EH (cell line): ENCODE data around the gene PFKFB1.
A peak's percentile ranks its signal among the peaks of the same experiment; 100 is the strongest.
"Not testable (repeated sequence)": the region's sequence is repeated elsewhere in the genome, so short reads cannot be mapped to it uniquely, and the experiment has no call there.

Experiments
- DNase-seq: peaks from one replicate; pipeline ENCODE4 v3.0.0-alpha.2; 2015; ENCODE audit warnings: low read depth

PFKFB1 gene

DNA sequence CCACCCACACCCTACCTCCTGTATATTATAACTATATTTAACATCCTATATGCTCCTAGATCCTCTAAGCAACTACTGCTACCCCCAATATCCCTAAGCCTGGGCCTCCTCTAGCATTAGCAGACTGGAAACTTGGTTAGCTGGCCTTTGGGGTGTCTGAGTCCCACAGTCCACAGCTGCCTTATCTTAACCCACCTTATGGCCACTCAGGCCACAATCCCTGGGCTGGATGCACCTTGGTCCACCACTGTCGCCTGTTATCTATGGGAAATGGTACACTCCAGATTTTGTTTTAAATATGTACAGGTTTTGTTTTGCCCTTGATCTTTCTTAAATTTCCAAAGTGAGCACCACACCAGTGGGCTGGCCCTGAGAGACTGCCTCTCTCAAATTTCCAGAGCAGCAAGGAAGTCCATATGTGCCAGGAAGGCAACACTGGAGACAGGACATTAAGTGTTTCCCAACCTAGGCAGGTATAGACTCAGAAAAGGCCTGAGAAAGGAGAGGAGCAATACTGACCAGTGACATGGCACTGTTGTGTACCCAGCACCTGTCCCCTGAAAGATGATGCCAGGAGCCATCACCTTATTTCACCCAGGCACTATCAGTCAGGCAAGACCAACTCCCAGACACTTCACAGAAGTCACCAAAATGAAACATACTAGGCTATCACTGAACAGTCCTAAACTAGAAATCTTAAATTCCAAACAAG lies 921 bp downstream of the PFKFB1 start:
- no peak for DNase-seq

GRCh38 chrX:54991706-54992105 lies 2.3 kb downstream of the PFKFB1 start:
- no peak for DNase-seq

DNA sequence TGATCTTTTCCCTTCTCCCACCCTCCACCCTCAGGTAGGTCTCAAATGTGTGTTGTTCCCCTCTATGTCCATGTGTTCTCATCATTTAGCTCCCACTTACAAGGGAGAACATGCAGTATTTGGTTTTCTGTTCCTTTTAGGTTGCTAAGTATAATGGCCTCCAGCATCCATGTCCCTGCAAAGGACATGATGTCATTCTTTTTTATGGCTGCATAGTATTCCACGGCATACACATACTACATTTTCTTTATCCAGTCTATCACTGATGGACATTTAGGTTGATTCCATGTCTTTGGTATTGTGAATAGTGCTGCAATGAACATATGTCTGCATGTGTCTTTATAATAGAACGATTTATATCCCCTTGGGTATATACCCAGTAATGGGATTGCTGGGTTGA lies 10.7 kb downstream of the PFKFB1 start:
- DNase-seq, result not testable (repeated sequence)

DNA sequence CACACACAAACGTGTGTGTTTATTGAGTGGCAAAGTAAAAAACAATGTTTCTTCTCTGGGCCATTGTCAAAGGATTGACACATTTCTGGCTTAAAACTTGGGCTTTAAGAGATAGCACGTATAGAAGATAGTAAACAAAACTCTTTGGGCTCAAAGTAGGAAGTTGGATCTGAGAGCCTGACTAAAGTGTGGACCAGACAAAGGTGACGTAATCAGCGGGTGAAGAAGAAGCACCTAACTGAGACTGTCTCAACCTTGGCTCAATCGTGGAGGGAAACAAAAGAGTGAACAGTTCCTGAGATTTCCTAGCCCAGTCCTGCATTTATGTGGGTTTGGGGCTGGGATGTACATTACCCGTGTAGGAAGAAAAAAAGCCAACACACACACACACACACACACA lies 13.7 kb downstream of the PFKFB1 start:
- no peak for DNase-seq

DNA sequence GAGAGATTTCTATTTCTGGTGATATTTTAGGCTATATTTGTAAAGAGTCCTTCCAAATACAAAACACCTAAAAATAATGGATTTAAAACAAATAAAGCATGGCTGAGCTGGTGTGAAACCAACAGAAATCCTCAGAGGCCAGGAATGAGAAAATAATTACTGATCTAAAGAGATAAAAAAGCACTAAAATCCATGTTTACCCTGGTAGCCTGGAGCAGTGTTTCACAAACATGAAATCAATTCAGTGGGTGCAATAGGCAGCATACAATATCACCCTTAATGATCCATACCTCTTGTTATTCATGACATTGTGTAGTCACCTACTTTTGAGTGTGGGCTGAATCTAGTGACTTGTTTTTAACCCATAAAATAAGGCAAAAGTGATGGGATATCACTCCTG lies 14.6 kb downstream of the PFKFB1 start:
- no peak for DNase-seq

DNA sequence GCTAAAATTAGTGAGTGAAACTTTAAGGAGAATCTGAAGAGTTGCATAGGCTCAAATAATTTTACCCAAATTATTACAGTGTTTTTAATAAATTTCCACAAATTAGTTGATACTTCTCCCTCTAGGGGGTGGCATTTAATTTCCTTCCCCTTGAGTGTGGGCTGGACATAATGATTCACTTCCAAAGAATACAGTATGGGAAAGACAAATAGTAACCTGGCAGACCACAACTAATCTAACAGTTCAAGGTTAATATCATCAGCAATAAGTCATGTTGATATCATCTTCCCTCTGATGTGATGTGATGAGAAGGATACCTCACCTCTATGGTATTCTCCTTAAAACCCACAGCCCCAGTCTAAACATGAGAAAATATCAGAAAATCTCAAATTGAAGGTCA lies 15.5 kb downstream of the PFKFB1 start:
- DNase-seq, result peak; percentile 9

- DNase-seq, result no peak
These were observed 16.6 kb downstream of the PFKFB1 start for GRCh38 chrX:54977387-54977786.

DNA sequence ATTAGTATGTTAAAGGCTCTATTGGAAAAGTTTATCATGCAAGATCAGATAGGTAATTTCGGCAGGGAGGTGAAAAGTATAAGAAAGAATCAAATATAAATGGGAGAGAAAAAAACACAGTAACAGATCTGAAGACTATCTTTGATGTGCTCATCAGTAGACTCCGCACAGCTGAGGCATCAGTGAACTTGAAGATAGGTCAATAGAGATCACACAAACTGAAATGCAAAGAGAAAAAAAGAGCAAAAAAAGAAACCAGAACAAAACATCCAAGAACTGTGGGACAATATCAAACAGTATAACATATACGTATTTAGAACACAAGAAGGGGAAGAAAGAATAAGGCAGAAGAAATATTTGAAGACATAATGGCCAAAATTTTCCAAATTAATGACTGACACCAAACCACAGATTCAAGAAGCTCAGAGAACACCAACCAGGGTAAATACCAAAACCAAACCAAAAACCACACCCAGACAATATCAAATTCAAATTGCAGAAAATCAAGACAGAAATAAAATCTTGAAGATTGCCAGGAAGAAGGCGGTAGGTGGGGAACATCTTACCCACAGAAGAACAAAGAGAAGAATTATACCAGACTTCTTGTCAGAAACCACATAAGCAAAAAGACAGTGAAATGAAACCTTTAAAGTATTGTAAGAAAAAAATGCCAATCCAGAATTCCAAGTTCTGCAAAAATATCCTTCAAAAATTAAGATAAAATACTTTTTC lies 29.1 kb downstream of the PFKFB1 start:
- no peak for DNase-seq

- no peak for DNase-seq
These were observed 32.2 kb downstream of the PFKFB1 start for GRCh38 chrX:54961750-54962149.

DNA sequence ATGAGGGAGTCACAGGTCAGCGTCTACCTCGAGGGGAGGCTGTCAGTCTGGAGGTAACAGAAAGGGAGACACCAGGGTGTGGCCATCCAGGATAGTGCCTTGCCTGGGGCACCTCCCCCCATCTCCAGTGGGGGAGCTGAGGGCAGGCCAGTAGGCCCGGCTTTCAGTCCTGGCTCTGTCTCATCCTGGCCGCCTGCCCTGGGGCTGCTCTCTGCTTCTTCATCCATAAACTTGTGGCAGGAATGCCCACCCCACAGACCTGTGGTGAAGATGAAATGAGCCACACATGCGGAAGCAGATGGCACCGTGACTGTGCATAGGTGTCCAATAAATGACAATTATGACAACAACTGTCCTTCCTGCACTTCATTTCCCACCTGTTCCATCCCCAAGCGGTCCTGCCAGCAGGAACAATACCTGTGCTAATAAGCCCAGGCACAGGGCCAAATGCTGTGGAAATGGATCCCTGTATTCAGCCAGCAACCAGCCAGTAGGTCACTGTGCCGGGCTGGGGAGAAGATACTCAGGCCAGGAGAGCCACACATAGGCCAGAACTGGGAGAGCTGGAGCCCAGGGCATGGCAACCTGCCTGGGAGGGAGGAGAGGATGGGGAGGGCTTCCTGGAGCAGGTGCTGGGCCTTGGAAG lies 43.1 kb downstream of the PFKFB1 start:
- DNase-seq, result no peak

GRCh38 chrX:54945224-54945623 lies 48.8 kb downstream of the PFKFB1 start:
- no peak for DNase-seq

- DNase-seq, result no peak
These were observed 49.2 kb downstream of the PFKFB1 start for GRCh38 chrX:54944816-54945215.

GRCh38 chrX:54937416-54937815 lies 56.6 kb downstream of the PFKFB1 start:
- DNase-seq, result no peak

DNA sequence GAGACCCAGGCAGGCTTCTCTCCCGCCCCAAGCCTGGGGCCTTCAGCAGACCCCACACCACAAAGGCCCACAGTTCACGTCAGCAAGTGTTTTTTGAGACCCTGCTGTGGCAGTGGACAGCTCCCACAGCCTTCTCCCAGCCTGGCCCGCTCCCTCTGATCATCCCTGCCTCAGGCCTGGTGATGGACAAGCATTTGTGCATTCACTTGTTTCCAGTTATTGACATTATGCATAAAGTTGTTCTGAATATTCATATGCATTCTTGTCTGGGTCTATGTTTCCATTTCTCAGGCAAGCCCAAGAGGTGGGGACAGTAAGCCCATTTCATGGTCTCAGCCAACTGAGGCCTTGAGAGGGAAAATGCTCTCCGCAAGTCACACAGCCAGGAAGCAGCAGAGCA lies 58.7 kb downstream of the PFKFB1 start:
- DNase-seq, result no peak

GRCh38 chrX:54934890-54935289 lies 59.1 kb downstream of the PFKFB1 start:
- no peak for DNase-seq

- no peak for DNase-seq
These were observed 59.9 kb downstream of the PFKFB1 start for GRCh38 chrX:54934058-54934457.

- no peak for DNase-seq
These were observed 60.7 kb downstream of the PFKFB1 start for GRCh38 chrX:54933150-54933826.

GRCh38 chrX:54931107-54931506 lies 62.9 kb downstream of the PFKFB1 start:
- DNase-seq, result no peak

DNA sequence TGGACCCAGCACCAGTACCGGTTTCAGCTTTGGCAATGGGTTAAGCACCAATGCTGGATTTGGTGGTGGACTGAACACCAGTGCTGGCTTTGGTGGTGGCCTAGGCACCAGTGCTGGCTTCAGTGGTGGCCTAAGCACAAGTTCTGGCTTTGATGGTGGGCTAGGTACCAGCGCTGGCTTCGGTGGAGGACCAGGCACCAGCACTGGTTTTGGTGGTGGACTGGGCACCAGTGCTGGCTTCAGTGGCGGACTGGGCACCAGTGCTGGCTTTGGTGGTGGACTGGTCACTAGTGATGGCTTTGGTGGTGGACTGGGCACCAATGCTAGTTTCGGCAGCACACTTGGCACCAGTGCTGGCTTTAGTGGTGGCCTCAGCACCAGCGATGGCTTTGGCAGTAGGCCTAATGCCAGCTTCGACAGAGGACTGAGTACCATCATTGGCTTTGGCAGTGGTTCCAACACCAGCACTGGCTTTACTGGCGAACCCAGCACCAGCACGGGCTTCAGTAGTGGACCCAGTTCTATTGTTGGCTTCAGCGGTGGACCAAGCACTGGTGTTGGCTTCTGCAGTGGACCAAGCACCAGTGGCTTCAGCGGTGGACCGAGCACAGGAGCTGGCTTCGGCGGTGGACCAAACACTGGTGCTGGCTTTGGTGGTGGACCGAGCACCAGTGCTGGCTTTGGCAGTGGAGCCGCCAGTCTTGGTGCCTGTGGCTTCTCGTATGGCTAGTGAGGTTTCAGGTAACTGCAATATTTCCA lies 63.5 kb downstream of the PFKFB1 start:
- DNase-seq, result no peak

- no peak for DNase-seq
These were observed 65.1 kb downstream of the PFKFB1 start for GRCh38 chrX:54928876-54929275.

DNA sequence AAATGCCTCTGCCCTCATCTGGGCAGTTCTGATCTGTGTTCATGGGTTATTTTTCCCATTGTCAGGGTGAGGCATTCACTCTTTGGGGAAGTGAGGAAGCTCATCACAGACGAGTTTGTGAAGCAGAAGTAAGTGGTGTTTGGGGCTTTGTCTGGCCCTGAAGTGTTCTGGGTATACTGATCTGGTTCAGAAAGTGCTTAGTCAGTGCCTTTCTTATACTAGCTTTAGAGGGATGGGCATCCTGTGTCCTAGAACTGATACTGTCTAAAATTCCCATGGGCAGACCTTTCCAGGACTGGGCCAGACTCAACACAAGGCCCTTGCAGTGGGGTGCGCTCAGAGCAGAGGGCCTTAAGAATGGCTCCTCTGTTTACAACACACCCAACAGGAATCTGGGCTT lies 67.0 kb downstream of the PFKFB1 start:
- DNase-seq, result no peak

GRCh38 chrX:54923376-54923775 lies 70.6 kb downstream of the PFKFB1 start:
- no peak for DNase-seq
